ENCODE measurements around the gene RPH3AL. TPM values are rescaled to one million over a fixed set of nuclear protein-coding genes. Genes with fewer than 3 reads are reported as not detected.
A peak's percentile ranks its signal among the peaks of the same experiment; 100 is the strongest.

Gene RPH3AL
- total RNA-seq, 4 donors from 2014 or later: 24.3 to 90.5 (median 47.2) TPM

DNA sequence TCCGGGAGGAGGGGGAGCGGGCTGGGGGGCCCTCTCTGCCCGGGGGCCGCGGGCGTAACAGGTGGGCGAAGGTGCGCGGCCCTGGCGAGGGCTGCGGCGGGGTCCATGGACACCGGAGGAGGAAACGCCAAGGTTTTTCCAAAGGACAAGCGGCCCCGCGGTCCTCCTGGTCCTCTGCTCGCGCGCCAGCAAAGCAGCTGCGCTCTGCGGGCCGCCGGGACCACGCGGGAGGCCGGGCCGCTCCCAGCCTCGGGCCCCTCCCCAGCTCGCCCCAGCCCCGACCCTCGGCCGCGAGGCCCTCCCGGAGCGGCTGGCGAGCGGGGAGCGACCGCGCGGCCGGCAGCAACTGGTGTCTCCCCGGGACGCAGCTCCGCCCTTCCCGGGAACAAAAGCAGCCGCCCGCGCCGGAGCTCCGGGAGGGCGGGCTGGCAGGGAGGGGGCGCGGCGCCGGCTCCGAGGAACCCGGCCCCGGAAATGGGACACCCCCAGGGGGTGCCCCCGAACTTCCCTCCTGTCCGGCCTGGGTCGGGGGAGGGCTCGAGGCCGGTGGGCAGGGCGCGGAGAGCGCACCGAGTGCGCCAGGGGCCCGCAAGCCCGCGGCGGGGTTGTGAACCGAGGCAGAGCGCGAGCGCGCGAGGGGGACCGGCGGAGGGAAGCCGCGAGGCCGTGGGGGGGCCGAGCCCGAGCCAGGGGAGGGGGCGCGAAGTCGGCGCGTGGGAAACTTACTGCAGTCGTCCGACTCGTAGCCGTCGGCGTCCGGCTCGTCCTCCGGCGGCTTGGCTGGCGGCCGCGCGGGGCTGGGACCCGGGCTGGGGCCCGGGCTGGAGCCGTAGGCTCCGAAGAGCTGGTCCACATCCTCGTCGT lies 172.0 kb downstream of the RPH3AL start:
- peak overlapping the region; percentile 23 to 41 (median 33) for H3K27ac ChIP-seq
- H3K4me1 ChIP-seq: peaks cover 5 to 14% (median 13%) of the 10 kb centered on the region in 4 donors
- no peaks in the 10 kb centered on the region for H3K36me3 ChIP-seq
- peaks cover 86% of the 10 kb centered on the region for H3K27me3 ChIP-seq
- H3K9me3 ChIP-seq: no peaks in the 10 kb centered on the region
- TF ChIP-seq POLR2A (IDR thresholded peaks at IDR 0.05): no peak
- H3K4me3 ChIP-seq: peak overlapping the region in 3 of 4 donors; percentile 13 to 48 (median 33)
- WGBS, 2 donors (ENCODE audit: low coverage in 1 of 2): 12% methylated on average over 64 of the region's 112 CpGs; no CpG with 5 or more reads in 1 of the 2 donors
- intact Hi-C loops (cut with DNase I; ENCODE audit: low total_unique reads) (no loop called here), in situ Hi-C loops (cut with MboI; ENCODE audit: low pct_ligation_motif_present in 1 of 4, low pct_unique_long_range_greater_than_20kb in 1 of 4, low sequenced_read_pairs in 3 of 4) (no loop called here)
- DNase-seq: no peak

DNA sequence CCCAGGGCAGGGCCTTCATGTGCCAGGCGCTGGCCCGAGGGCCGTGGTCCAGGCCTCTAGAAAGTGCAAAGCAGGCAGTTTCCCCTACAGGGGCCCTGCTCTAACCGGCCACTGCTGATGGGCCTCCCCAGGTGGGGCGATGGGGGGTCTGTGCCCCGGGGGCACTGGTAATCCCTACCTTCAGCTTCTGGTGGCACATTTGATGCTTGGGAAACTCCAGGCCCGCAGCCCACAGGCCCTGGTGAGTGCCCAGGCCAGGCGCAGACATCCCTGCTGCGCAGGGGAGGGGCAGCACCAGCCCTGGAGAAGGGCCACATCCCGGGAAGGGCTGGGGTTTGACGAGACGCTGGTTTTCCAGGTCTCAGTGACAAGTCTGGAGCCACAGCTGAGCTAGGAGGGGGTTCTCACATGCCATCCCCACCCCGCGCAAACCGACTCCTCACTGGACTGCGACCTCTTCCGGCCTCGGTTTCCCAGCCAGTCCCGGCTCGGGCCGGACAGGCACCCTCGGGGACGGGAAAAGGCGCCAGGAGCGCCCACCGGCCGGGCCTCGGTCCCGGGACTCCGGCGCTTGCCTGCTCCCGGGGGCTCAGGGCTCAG lies 172.7 kb downstream of the RPH3AL start:
- no peaks in the 10 kb centered on the region for H3K36me3 ChIP-seq
- in situ Hi-C loops (cut with MboI; ENCODE audit: low pct_ligation_motif_present in 1 of 4, low pct_unique_long_range_greater_than_20kb in 1 of 4, low sequenced_read_pairs in 3 of 4) (no loop called here), intact Hi-C loops (cut with DNase I; ENCODE audit: low total_unique reads) (no loop called here)
- WGBS, 2 donors (ENCODE audit: low coverage in 1 of 2): 23% methylated on average over 14 of the region's 32 CpGs; no CpG with 5 or more reads in 1 of the 2 donors
- peak overlapping the region in 3 of 4 donors; percentile 13 to 48 (median 33) for H3K4me3 ChIP-seq
- H3K27ac ChIP-seq: peak overlapping the region; percentile 23 to 41 (median 33)
- peaks cover 5 to 14% (median 13%) of the 10 kb centered on the region in 4 donors for H3K4me1 ChIP-seq
- peaks cover 85% of the 10 kb centered on the region for H3K27me3 ChIP-seq
- no peak for DNase-seq
- TF ChIP-seq, protein P1, sequence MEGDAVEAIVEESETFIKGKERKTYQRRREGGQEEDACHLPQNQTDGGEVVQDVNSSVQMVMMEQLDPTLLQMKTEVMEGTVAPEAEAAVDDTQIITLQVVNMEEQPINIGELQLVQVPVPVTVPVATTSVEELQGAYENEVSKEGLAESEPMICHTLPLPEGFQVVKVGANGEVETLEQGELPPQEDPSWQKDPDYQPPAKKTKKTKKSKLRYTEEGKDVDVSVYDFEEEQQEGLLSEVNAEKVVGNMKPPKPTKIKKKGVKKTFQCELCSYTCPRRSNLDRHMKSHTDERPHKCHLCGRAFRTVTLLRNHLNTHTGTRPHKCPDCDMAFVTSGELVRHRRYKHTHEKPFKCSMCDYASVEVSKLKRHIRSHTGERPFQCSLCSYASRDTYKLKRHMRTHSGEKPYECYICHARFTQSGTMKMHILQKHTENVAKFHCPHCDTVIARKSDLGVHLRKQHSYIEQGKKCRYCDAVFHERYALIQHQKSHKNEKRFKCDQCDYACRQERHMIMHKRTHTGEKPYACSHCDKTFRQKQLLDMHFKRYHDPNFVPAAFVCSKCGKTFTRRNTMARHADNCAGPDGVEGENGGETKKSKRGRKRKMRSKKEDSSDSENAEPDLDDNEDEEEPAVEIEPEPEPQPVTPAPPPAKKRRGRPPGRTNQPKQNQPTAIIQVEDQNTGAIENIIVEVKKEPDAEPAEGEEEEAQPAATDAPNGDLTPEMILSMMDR (IDR thresholded peaks at IDR 0.05): no peak
- TF ChIP-seq EP300 (IDR thresholded peaks at IDR 0.05; ENCODE audit: low read depth) (no peak), POLR2AphosphoS5 (IDR thresholded peaks at IDR 0.05) (no peak), POLR2A (IDR thresholded peaks at IDR 0.05) (no peak)
- H3K9me3 ChIP-seq: no peaks in the 10 kb centered on the region

GRCh38 chr17:179066-179432 lies 173.6 kb downstream of the RPH3AL start:
- in situ Hi-C loops (cut with MboI; ENCODE audit: low pct_ligation_motif_present in 1 of 4, low pct_unique_long_range_greater_than_20kb in 1 of 4, low sequenced_read_pairs in 3 of 4): no loop called here
- Histone ChIP-seq H3K27ac (no peak overlapping the region), H3K9me3 (no peaks in the 10 kb centered on the region), H3K27me3 (peaks cover 76% of the 10 kb centered on the region), H3K4me3 (no peak overlapping the region), H3K36me3 (no peaks in the 10 kb centered on the region), H3K4me1 (peaks cover 5 to 14% (median 13%) of the 10 kb centered on the region in 4 donors)
- no peak for TF ChIP-seq POLR2AphosphoS5 (IDR thresholded peaks at IDR 0.05)
- TF ChIP-seq, protein P1 (IDR thresholded peaks at IDR 0.05): no peak
- no peak for TF ChIP-seq EP300 (IDR thresholded peaks at IDR 0.05; ENCODE audit: low read depth)
- no peak for TF ChIP-seq POLR2A (IDR thresholded peaks at IDR 0.05)
- no peak for DNase-seq
- intact Hi-C loops (cut with DNase I; ENCODE audit: low total_unique reads): no loop called here
- 46% methylated on average over 5 of the region's 5 CpGs; no CpG with 5 or more reads in 1 of the 2 donors for WGBS, 2 donors (ENCODE audit: low coverage in 1 of 2)

GRCh38 chr17:178292-179065 lies 174.1 kb downstream of the RPH3AL start:
- Histone ChIP-seq H3K27ac (no peak overlapping the region), H3K36me3 (no peaks in the 10 kb centered on the region), H3K9me3 (no peaks in the 10 kb centered on the region), H3K4me3 (no peak overlapping the region), H3K4me1 (peaks cover 5 to 14% (median 13%) of the 10 kb centered on the region in 4 donors), H3K27me3 (peaks cover 71% of the 10 kb centered on the region)
- intact Hi-C loops (cut with DNase I; ENCODE audit: low total_unique reads): no loop called here
- no peak for DNase-seq
- WGBS, 2 donors (ENCODE audit: low coverage in 1 of 2): 74% methylated on average over 12 of the region's 12 CpGs; no CpG with 5 or more reads in 1 of the 2 donors
- TF ChIP-seq, protein P1 (IDR thresholded peaks at IDR 0.05): no peak
- TF ChIP-seq EP300 (IDR thresholded peaks at IDR 0.05; ENCODE audit: low read depth) (no peak), POLR2AphosphoS5 (IDR thresholded peaks at IDR 0.05) (no peak), POLR2A (IDR thresholded peaks at IDR 0.05) (no peak)
- in situ Hi-C loops (cut with MboI; ENCODE audit: low pct_ligation_motif_present in 1 of 4, low pct_unique_long_range_greater_than_20kb in 1 of 4, low sequenced_read_pairs in 3 of 4): no loop called here

Measured in transverse colon (tissue), 4 donors.